ENCODE measurements around the gene IL21R.
"Not testable (repeated sequence)": the region's sequence is repeated elsewhere in the genome, so short reads cannot be mapped to it uniquely, and the experiment has no call there.

The IL21R gene

GRCh38 chr16:27436921-27437650, 35.1 kb downstream of the IL21R start:
- FAIRE-seq = no peak
- DNase-seq (ENCODE audit: extremely low spot score, insufficient read length, low read depth) = no peak

GRCh38 chr16:27437946-27438345, 36.0 kb downstream of the IL21R start:
- no peak for DNase-seq (ENCODE audit: extremely low spot score, insufficient read length, low read depth)
- no peak for FAIRE-seq

GRCh38 chr16:27439271-27440018, 37.5 kb downstream of the IL21R start:
- DNase-seq (ENCODE audit: extremely low spot score, insufficient read length, low read depth) (no peak), FAIRE-seq (no peak)

GRCh38 chr16:27441276-27441675, 39.3 kb downstream of the IL21R start:
- FAIRE-seq (no peak), DNase-seq (ENCODE audit: extremely low spot score, insufficient read length, low read depth) (no peak)

GRCh38 chr16:27441998-27442397, 40.0 kb downstream of the IL21R start:
- FAIRE-seq = no peak
- DNase-seq (ENCODE audit: extremely low spot score, insufficient read length, low read depth) = no peak

- no peak for DNase-seq (ENCODE audit: extremely low spot score, insufficient read length, low read depth)
Measured at GRCh38 chr16:27444015-27444414, 42.0 kb downstream of the IL21R start.

GRCh38 chr16:27444470-27444869, 42.5 kb downstream of the IL21R start:
- DNase-seq (ENCODE audit: extremely low spot score, insufficient read length, low read depth) (no peak), FAIRE-seq (no peak)

More at GRCh38 chr16:27444015-27444414, 42.0 kb downstream of the IL21R start:
- no peak for FAIRE-seq

- FAIRE-seq (no peak), DNase-seq (ENCODE audit: extremely low spot score, insufficient read length, low read depth) (no peak)
Measured at GRCh38 chr16:27445502-27446175, 43.7 kb downstream of the IL21R start.

GRCh38 chr16:27446721-27447120, 44.7 kb downstream of the IL21R start:
- DNase-seq (ENCODE audit: extremely low spot score, insufficient read length, low read depth) (no peak), FAIRE-seq (peak; percentile 51)

GRCh38 chr16:27447301-27447700, 45.3 kb downstream of the IL21R start:
- no peak for DNase-seq (ENCODE audit: extremely low spot score, insufficient read length, low read depth)
- no peak for FAIRE-seq

- no peak for FAIRE-seq
- no peak for DNase-seq (ENCODE audit: extremely low spot score, insufficient read length, low read depth)
Measured at GRCh38 chr16:27448532-27449433, 46.8 kb downstream of the IL21R start.

- peak; percentile 38 for DNase-seq (ENCODE audit: extremely low spot score, insufficient read length, low read depth)
- peak; percentile 85 for FAIRE-seq
Measured at GRCh38 chr16:27449434-27450195, 47.6 kb downstream of the IL21R start.

- DNase-seq (ENCODE audit: extremely low spot score, insufficient read length, low read depth) = no peak
Measured at GRCh38 chr16:27450196-27450549, 48.2 kb downstream of the IL21R start.

GRCh38 chr16:27452569-27453493, 50.9 kb downstream of the IL21R start:
- no peak for DNase-seq (ENCODE audit: extremely low spot score, insufficient read length, low read depth)
- peak; percentile 21 for FAIRE-seq

More at GRCh38 chr16:27450196-27450549, 48.2 kb downstream of the IL21R start:
- no peak for FAIRE-seq

- peak; percentile 5 for FAIRE-seq
- no peak for DNase-seq (ENCODE audit: extremely low spot score, insufficient read length, low read depth)
Measured at GRCh38 chr16:27453494-27453825, 51.5 kb downstream of the IL21R start.

GRCh38 chr16:27455700-27456099, 53.7 kb downstream of the IL21R start:
- no peak for DNase-seq (ENCODE audit: extremely low spot score, insufficient read length, low read depth)
- no peak for FAIRE-seq

GRCh38 chr16:27457605-27457900, 55.6 kb downstream of the IL21R start:
- FAIRE-seq = not testable (repeated sequence)

GRCh38 chr16:27458258-27458657, 56.3 kb downstream of the IL21R start:
- no peak for DNase-seq (ENCODE audit: extremely low spot score, insufficient read length, low read depth)
- no peak for FAIRE-seq

More at GRCh38 chr16:27457605-27457900, 55.6 kb downstream of the IL21R start:
- DNase-seq (ENCODE audit: extremely low spot score, insufficient read length, low read depth) = not testable (repeated sequence)

Measured in GM18507 (cell line).